SU-DHL-6 (cell line): Measurements from ENCODE around the gene CNTNAP5.

ENCODE experiments used
- CTCF ChIP-seq: fragments of 200-600 bp; sonication (generic); IDR thresholded peaks from one replicate; pipeline ENCODE4 v1.5.1; 2017; ENCODE audit warnings: antibody characterized with exemption, mild to moderate bottlenecking, low read length, moderate library complexity; ENCODE audit not compliant: insufficient read depth, poor library complexity, severe bottlenecking
- EZH2phosphoT487 ChIP-seq: fragments of 200-600 bp; sonication (generic), shearing (Covaris generic); conservative IDR thresholded peaks from 2 replicates; pipeline ENCODE4 v1.6.1; 2018; ENCODE audit warnings: mild to moderate bottlenecking, antibody characterized with exemption, low read length, moderate library complexity, mixed read lengths

- TF ChIP-seq CTCF (no peak), EZH2phosphoT487 (no peak)
Measured at GRCh38 chr2:124805060-124805459, 780.0 kb downstream of the CNTNAP5 start.
